ENCODE measurements around the gene GPS2. TPM values are rescaled to one million over a fixed set of nuclear protein-coding genes. Genes with fewer than 3 reads are reported as not detected.

GPS2 gene
- total and polyA plus RNA-seq, 12 donors, result 49.1 to 105 (median 58.8) TPM

GRCh38 chr17:7322520-7323194 is 7.5 kb upstream of the GPS2 start:
- intact Hi-C loops (cut with DNase I), result no loop called here
- Histone ChIP-seq H3K36me3 (peaks cover 6 to 91% (median 60%) of the 10 kb centered on the region in 9 donors), H3K27ac (no peak overlapping the region), H3K9me3 (no peaks in the 10 kb centered on the region), H3K27me3 (no peaks in the 10 kb centered on the region), H3K4me1 (peaks cover 0 to 6% (median 2%) of the 10 kb centered on the region in 9 donors), H3K4me3 (no peak overlapping the region)
- ATAC-seq, result no peak
- 91 to 93% methylated on average over 22 of the region's 22 CpGs for WGBS, 2 donors
- no peak for DNase-seq
- TF ChIP-seq CTCF (IDR thresholded peaks at IDR 0.05), result no peak

- Histone ChIP-seq H3K4me1 (peaks cover 0 to 4% (median 0%) of the 10 kb centered on the region in 9 donors), H3K4me3 (no peak overlapping the region), H3K9me3 (no peaks in the 10 kb centered on the region), H3K27ac (no peak overlapping the region), H3K27me3 (no peaks in the 10 kb centered on the region), H3K36me3 (peaks cover 6 to 99% (median 70%) of the 10 kb centered on the region in 9 donors)
- DNase-seq, result no peak
- no peak for ATAC-seq
- WGBS, 2 donors, result 86 to 90% methylated on average over 15 of the region's 15 CpGs
- intact Hi-C loops (cut with DNase I), result no loop called here
- TF ChIP-seq CTCF (IDR thresholded peaks at IDR 0.05), result no peak
Observed at GRCh38 chr17:7321466-7321865, 6.3 kb upstream of the GPS2 start.

GRCh38 chr17:7318121-7318860 is 3.1 kb upstream of the GPS2 start:
- intact Hi-C loops (cut with DNase I), result no loop called here
- WGBS, 2 donors, result 93 to 94% methylated on average over 13 of the region's 13 CpGs
- Histone ChIP-seq H3K4me3 (no peak overlapping the region), H3K27ac (no peak overlapping the region), H3K4me1 (peaks cover 7 to 27% (median 23%) of the 10 kb centered on the region in 9 donors), H3K9me3 (no peaks in the 10 kb centered on the region), H3K36me3 (peaks cover 4 to 85% (median 60%) of the 10 kb centered on the region in 9 donors), H3K27me3 (no peaks in the 10 kb centered on the region)
- TF ChIP-seq CTCF (IDR thresholded peaks at IDR 0.05), result no peak
- DNase-seq, result no peak
- no peak for ATAC-seq

GRCh38 chr17:7317161-7317803 is 2.1 kb upstream of the GPS2 start:
- no peak for DNase-seq
- Histone ChIP-seq H3K36me3 (peaks cover 7 to 85% (median 60%) of the 10 kb centered on the region in 9 donors), H3K9me3 (no peaks in the 10 kb centered on the region), H3K27ac (no peak overlapping the region), H3K27me3 (no peaks in the 10 kb centered on the region), H3K4me1 (peaks cover 12 to 38% (median 32%) of the 10 kb centered on the region in 9 donors), H3K4me3 (no peak overlapping the region)
- 80 to 86% methylated on average over 16 of the region's 16 CpGs for WGBS, 2 donors
- TF ChIP-seq CTCF (IDR thresholded peaks at IDR 0.05), result no peak
- ATAC-seq, result no peak
- intact Hi-C loops (cut with DNase I), result no loop called here

All from heart right ventricle (tissue), 16 donors.